GM23338 (cell line): Measurements from ENCODE around the gene BEND7. TPM values are rescaled to one million over a fixed set of nuclear protein-coding genes. Genes with fewer than 3 reads are reported as not detected.
A peak's percentile ranks its signal among the peaks of the same experiment; 100 is the strongest.

Experiments used
- ATAC-seq: fragments of 200-7000 bp; cut with Tn5 transposase; 3 replicates; pipeline ENCODE4 v1.9.1; 2020
- DNase-seq: peaks from one replicate; pipeline ENCODE4 v3.0.0-alpha.2; 2015; ENCODE audit warnings: low spot score
- H2AFZ ChIP-seq: fragments of 200-600 bp; sonication (generic); 2 replicates; pipeline ENCODE4 v1.8.0; 2016; ENCODE audit warnings: antibody characterized with exemption, mild to moderate bottlenecking, moderate library complexity
- H3F3A ChIP-seq: fragments of 200-600 bp; sonication (generic); replicated peaks from 2 replicates; pipeline ENCODE4 v1.8.0; 2017; ENCODE audit warnings: antibody characterized with exemption, mixed run types, low read depth
- H3K27ac ChIP-seq: fragments of 200-600 bp; sonication (generic); 2 replicates; pipeline ENCODE4 v1.6.1; 2016; ENCODE audit warnings: low read depth
- H3K27me3 ChIP-seq: fragments of 200-600 bp; sonication (generic); 2 replicates; pipeline ENCODE4 v1.8.0; 2016; ENCODE audit warnings: mild to moderate bottlenecking, mixed run types, moderate library complexity; ENCODE audit not compliant: insufficient read depth
- H3K36me3 ChIP-seq: fragments of 200-600 bp; sonication (generic); 2 replicates; pipeline ENCODE4 v1.8.0; 2016; ENCODE audit warnings: mild to moderate bottlenecking; ENCODE audit not compliant: insufficient read depth
- H3K4me1 ChIP-seq: fragments of 200-600 bp; sonication (generic); 2 replicates; pipeline ENCODE4 v1.8.0; 2016; ENCODE audit warnings: mild to moderate bottlenecking, moderate library complexity; ENCODE audit not compliant: insufficient read depth
- H3K4me2 ChIP-seq: fragments of 200-600 bp; sonication (generic); 2 replicates; pipeline ENCODE4 v1.7.1; 2017; ENCODE audit warnings: mixed run types
- H3K4me3 ChIP-seq: fragments of 200-600 bp; sonication (generic); 2 replicates; pipeline ENCODE4 v1.6.1; 2016; ENCODE audit warnings: mixed run types
- H3K79me2 ChIP-seq: fragments of 200-600 bp; sonication (generic); replicated peaks from 2 replicates; pipeline ENCODE4 v1.8.0; 2017; ENCODE audit warnings: mild to moderate bottlenecking; ENCODE audit not compliant: insufficient read depth
- H3K9me2 ChIP-seq: fragments of 200-600 bp; sonication (generic); 2 replicates; pipeline ENCODE4 v1.8.0; 2017; ENCODE audit not compliant: insufficient read depth
- H4K20me1 ChIP-seq: fragments of 200-600 bp; sonication (generic); replicated peaks from 2 replicates; pipeline ENCODE4 v1.8.0; 2017; ENCODE audit warnings: mild to moderate bottlenecking; ENCODE audit not compliant: insufficient read depth
- H3K27ac Mint-ChIP-seq: 2 replicates; pipeline ENCODE4 v1.8.0; 2020; ENCODE audit warnings: inconsistent platforms, mild to moderate bottlenecking, moderate library complexity, mixed read lengths
- H3K27me3 Mint-ChIP-seq: 3 replicates; pipeline ENCODE4 v1.8.0; 2022; ENCODE audit warnings: low read depth, mild to moderate bottlenecking, moderate library complexity, mixed read lengths, inconsistent platforms; ENCODE audit not compliant: insufficient read depth, poor library complexity
- H3K36me3 Mint-ChIP-seq: 3 replicates; pipeline ENCODE4 v1.8.0; 2021; ENCODE audit warnings: low read depth, mild to moderate bottlenecking, inconsistent platforms, moderate library complexity, mixed read lengths
- H3K4me1 Mint-ChIP-seq: 3 replicates; pipeline ENCODE4 v1.8.0; 2020; ENCODE audit warnings: mild to moderate bottlenecking, inconsistent platforms, mixed read lengths
- H3K4me3 Mint-ChIP-seq: 3 replicates; pipeline ENCODE4 v1.8.0; 2021; ENCODE audit warnings: moderate library complexity, mild to moderate bottlenecking, inconsistent platforms, mixed read lengths
- H3K9me3 Mint-ChIP-seq: 3 replicates; pipeline ENCODE4 v1.8.0; 2020; ENCODE audit warnings: moderate library complexity, mild to moderate bottlenecking, inconsistent platforms, mixed read lengths
- CREB1 ChIP-seq: fragments of 250-450 bp; sonication (Bioruptor Pico); IDR thresholded peaks from 2 replicates; pipeline ENCODE4 v1.5.0; 2020; ENCODE audit warnings: low read depth, mild to moderate bottlenecking, moderate library complexity
- EZH2 ChIP-seq: fragments of 200-600 bp; sonication (generic); IDR thresholded peaks from one replicate; pipeline ENCODE4 v1.8.0; 2017; ENCODE audit warnings: antibody characterized with exemption, mild to moderate bottlenecking, low read depth; ENCODE audit not compliant: unreplicated experiment
- JUNB ChIP-seq: IDR thresholded peaks from one replicate; pipeline ENCODE4 v1.6.1; 2016; ENCODE audit warnings: antibody characterized with exemption; ENCODE audit not compliant: unreplicated experiment
- NANOG ChIP-seq: IDR thresholded peaks from 2 replicates; pipeline ENCODE4 v1.6.1; 2016; ENCODE audit warnings: antibody characterized with exemption, borderline replicate concordance
- POLR2AphosphoS5 ChIP-seq: IDR thresholded peaks from 2 replicates; pipeline ENCODE4 v1.6.1; 2016; ENCODE audit warnings: antibody characterized with exemption, low read depth
- STAT1 ChIP-seq: IDR thresholded peaks from one replicate; pipeline ENCODE4 v1.6.1; 2016; ENCODE audit warnings: antibody characterized with exemption; ENCODE audit not compliant: unreplicated experiment
- ZNF114 ChIP-seq: fragments of 250-450 bp; sonication (Bioruptor Pico); IDR thresholded peaks from 2 replicates; pipeline ENCODE4 v1.5.0; 2020; ENCODE audit warnings: mild to moderate bottlenecking, moderate library complexity
- ZNF331 ChIP-seq: fragments of 250-450 bp; sonication (Bioruptor Pico); IDR thresholded peaks from 2 replicates; pipeline ENCODE4 v1.5.0; 2020; ENCODE audit warnings: low read depth, mild to moderate bottlenecking, moderate library complexity
- ZNF462 ChIP-seq: fragments of 250-450 bp; sonication (Bioruptor Pico); IDR thresholded peaks from 2 replicates; pipeline ENCODE4 v1.5.0; 2020; ENCODE audit warnings: mild to moderate bottlenecking, moderate library complexity
- polyA plus RNA-seq: library from polyadenylated mRNA; unstranded; fragments of >200 nt; fragmentation: Nextera tagmentation; extraction: Ambion mirVana; gene quantifications from 2 replicates; pipeline ENCODE4 v1.2.1, GENCODE V29; 2016
- total RNA-seq: library from RNA; depleted of rRNA; stranded (reverse); fragments of >200 nt; shearing (Covaris generic); gene quantifications from 2 replicates; pipeline ENCODE4 v1.2.3, GENCODE V29; 2014

The BEND7 gene
- total and polyA plus RNA-seq, 2 experiments from 2014 or later, result 3.1 to 9.6 TPM

- Histone ChIP-seq H3K27me3 (no peaks in the 10 kb centered on the region), H3F3A (no peaks in the 10 kb centered on the region), H4K20me1 (no peaks in the 10 kb centered on the region), H3K79me2 (no peaks in the 10 kb centered on the region), H3K4me1 (no peaks in the 10 kb centered on the region), H3K4me2 (no peak overlapping the region), H3K36me3 (no peaks in the 10 kb centered on the region; the same call in 1 of the 2 replicates), H3K27ac (no peak overlapping the region), H3K4me3 (no peak overlapping the region), H2AFZ (0 out of 2 replicates have a peak overlapping the region, but pooled peaks have one; percentile 32), H3K9me2 (no peaks in the 10 kb centered on the region)
- H3K36me3 Mint-ChIP-seq, result no peaks in the 10 kb centered on the region
- ATAC-seq, result no peak
- no peak for TF ChIP-seq NANOG
- TF ChIP-seq EZH2, result no peak
- no peak for TF ChIP-seq POLR2AphosphoS5
- TF ChIP-seq CREB1 (CRISPR knock-in tag), result no peak
- no peaks in the 10 kb centered on the region; the same call in 2 of the 3 replicates for H3K4me1 Mint-ChIP-seq
- no peaks in the 10 kb centered on the region for H3K9me3 Mint-ChIP-seq
- H3K27me3 Mint-ChIP-seq, result peaks cover 3% of the 10 kb centered on the region
- no peak overlapping the region for H3K27ac Mint-ChIP-seq
- DNase-seq, result no peak
- no peak overlapping the region for H3K4me3 Mint-ChIP-seq
Measured at GRCh38 chr10:13420532-13421307, 108.1 kb downstream of the BEND7 start.

- Histone ChIP-seq H3K4me1 (no peaks in the 10 kb centered on the region), H3K9me2 (no peaks in the 10 kb centered on the region), H3F3A (no peaks in the 10 kb centered on the region), H2AFZ (peak overlapping the region; percentile 52; the same call in 1 of the 2 replicates), H3K79me2 (no peaks in the 10 kb centered on the region), H3K27ac (no peak overlapping the region), H4K20me1 (no peaks in the 10 kb centered on the region), H3K4me3 (no peak overlapping the region), H3K4me2 (no peak overlapping the region), H3K27me3 (no peaks in the 10 kb centered on the region), H3K36me3 (no peaks in the 10 kb centered on the region; the same call in 1 of the 2 replicates)
- Mint-ChIP-seq H3K4me1 (no peaks in the 10 kb centered on the region; the same call in 2 of the 3 replicates), H3K4me3 (no peak overlapping the region), H3K27me3 (peaks cover 3% of the 10 kb centered on the region), H3K9me3 (peaks cover 16% of the 10 kb centered on the region), H3K36me3 (peaks cover 3% of the 10 kb centered on the region; the same call in 2 of the 3 replicates), H3K27ac (no peak overlapping the region)
- DNase-seq (no peak), ATAC-seq (no peak)
- no peak for TF ChIP-seq JUNB
- TF ChIP-seq POLR2AphosphoS5, result no peak
Measured at GRCh38 chr10:13417459-13418126, 111.2 kb downstream of the BEND7 start.

DNA sequence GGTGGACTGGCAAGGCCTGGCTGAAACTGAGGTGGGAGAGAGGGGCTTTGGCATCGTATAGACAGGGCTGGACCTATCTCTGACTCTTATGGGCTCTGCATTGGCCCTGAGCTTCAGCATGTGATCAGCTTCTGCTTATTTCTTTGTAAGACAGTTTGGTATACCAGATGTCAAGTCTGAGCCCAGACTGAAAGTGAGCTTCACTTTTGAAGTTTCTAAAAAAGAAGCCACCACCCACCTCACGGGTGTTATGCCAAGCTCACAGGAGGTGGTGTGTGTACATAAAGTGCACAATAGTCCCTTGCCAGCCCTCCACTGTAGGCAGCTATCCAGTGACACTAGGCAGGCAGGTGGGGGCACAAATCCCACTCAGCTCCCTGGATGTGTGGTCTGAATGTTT lies 112.1 kb downstream of the BEND7 start:
- H2AFZ ChIP-seq, result no peak overlapping the region
- H3F3A ChIP-seq, result no peaks in the 10 kb centered on the region
- Mint-ChIP-seq H3K27me3 (peaks cover 3% of the 10 kb centered on the region), H3K4me3 (no peak overlapping the region), H3K36me3 (peaks cover 3% of the 10 kb centered on the region; the same call in 2 of the 3 replicates), H3K27ac (no peak overlapping the region), H3K9me3 (peaks cover 16% of the 10 kb centered on the region), H3K4me1 (no peaks in the 10 kb centered on the region; the same call in 2 of the 3 replicates)
- no peaks in the 10 kb centered on the region for H3K9me2 ChIP-seq
- no peak for ATAC-seq
- no peak overlapping the region for H3K4me3 ChIP-seq
- no peak for DNase-seq
- H4K20me1 ChIP-seq, result no peaks in the 10 kb centered on the region
- H3K79me2 ChIP-seq, result no peaks in the 10 kb centered on the region
- no peak overlapping the region for H3K27ac ChIP-seq
- no peaks in the 10 kb centered on the region; the same call in 1 of the 2 replicates for H3K36me3 ChIP-seq
- no peaks in the 10 kb centered on the region for H3K27me3 ChIP-seq
- H3K4me2 ChIP-seq, result no peak overlapping the region
- H3K4me1 ChIP-seq, result no peaks in the 10 kb centered on the region
- TF ChIP-seq ZNF114 (CRISPR knock-in tag) (no peak), EZH2 (no peak), JUNB (no peak), STAT1 (no peak), NANOG (no peak), POLR2AphosphoS5 (no peak), ZNF331 (CRISPR knock-in tag) (no peak), ZNF462 (no peak)
